Left lung (tissue), 10 donors: Measurements from ENCODE around the gene SDK1. TPM values are rescaled to one million over a fixed set of nuclear protein-coding genes. Genes with fewer than 3 reads are reported as not detected.

Experiments used
- ATAC-seq: fragments of 200-7000 bp; cut with Tn5 transposase; one replicate; pipeline ENCODE4 v1.9.1; 2020; ENCODE audit warnings: moderate library complexity
- DNase-seq, 4 donors: peaks; one replicate each; pipeline ENCODE4 v3.0.0-alpha.2; 2013 to 2020
- H3K27ac ChIP-seq, 2 donors: fragments of 200-600 bp; sonication (generic) in 1 of 2; one replicate each; pipeline versions ENCODE4 v1.5.0 to v1.8.0; 2020 to 2021
- H3K27me3 ChIP-seq, 2 donors: fragments of 200-600 bp; sonication (generic) in 1 of 2; one replicate each; pipeline versions ENCODE4 v1.5.0 to v1.8.0; 2020 to 2021
- H3K36me3 ChIP-seq, 2 donors: fragments of 200-600 bp; sonication (generic) in 1 of 2; one replicate each; pipeline versions ENCODE4 v1.5.0 to v1.8.0; 2020 to 2021
- H3K4me1 ChIP-seq, 2 donors: fragments of 200-600 bp; one replicate each; pipeline ENCODE4 v1.8.0; 2021
- H3K4me3 ChIP-seq, 2 donors: fragments of 200-600 bp; sonication (generic) in 1 of 2; one replicate each; pipeline versions ENCODE4 v1.5.0 to v1.8.0; 2020 to 2021; ENCODE audit warnings: mild to moderate bottlenecking in 1 of 2
- H3K9me3 ChIP-seq, 2 donors: fragments of 200-600 bp; sonication (generic) in 1 of 2; one replicate each; pipeline versions ENCODE4 v1.5.0 to v1.8.0; 2020 to 2021
- intact Hi-C, 2 donors: fragments of 100-400 bp; cut with DNase I; formaldehyde crosslinking; loops; one replicate each; pipeline versions ENCODE4 v1.11.2 to v1.14.2; 2022
- polyA plus RNA-seq, 6 donors: library from polyadenylated mRNA; unstranded; fragments of 120-200 nt; gene quantifications; one replicate each; pipeline ENCODE4 v1.2.1, GENCODE V29; 2013; ENCODE audit not compliant: insufficient read length in 6 of 6
- total RNA-seq, 2 donors: library from RNA; stranded (reverse); fragmentation: NEBNext Ultra II Directional; extraction: Animal tissue kit (Norgen Biotek cat#: 25700); gene quantifications; one replicate each; pipeline ENCODE4 v1.2.1, GENCODE V29; 2021
- TF ChIP-seq, protein P1 (sequence below), 2 donors: fragments of 200-600 bp; sonication (generic) in 1 of 2; IDR thresholded peaks; one replicate each; pipeline versions ENCODE4 v1.5.0 to v1.8.0; 2021; ENCODE audit warnings: antibody characterized with exemption in 2 of 2
- donor health status: DM: no; HTN: yes; CAD: no.
- donor health status: DM: no; HTN: no; CAD: no.

SDK1 gene
- total and polyA plus RNA-seq, 8 donors = 5.5 to 17.6 (median 13.0) TPM

DNA sequence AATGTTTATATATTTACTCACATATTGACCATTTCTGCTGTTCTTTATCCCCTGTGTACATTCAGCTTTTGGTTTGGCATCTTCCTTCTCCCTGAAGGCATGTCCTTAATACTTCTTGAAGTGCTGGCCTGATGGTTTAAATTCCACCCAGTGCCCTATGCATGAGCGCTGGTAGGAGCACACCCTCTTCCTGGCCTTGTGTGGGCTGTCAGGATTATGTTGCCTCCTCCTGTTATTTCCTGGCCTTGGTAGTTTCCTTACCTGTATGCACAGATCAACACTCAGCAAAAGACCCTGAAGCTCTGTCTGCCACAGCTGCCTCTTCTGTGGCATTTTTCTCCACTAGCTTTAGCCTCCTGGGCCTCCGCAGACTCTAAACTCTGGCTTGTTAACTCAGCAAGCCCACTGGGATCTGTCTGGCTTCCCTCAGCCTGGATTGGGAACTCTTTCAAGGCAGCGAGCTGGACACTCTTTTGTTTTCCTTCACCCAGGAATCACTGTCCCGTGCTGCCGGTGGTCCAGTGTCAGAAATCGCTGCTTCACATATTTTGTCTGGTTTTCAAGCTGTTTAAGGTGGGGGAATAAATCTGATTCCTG lies 595.2 kb downstream of the SDK1 start:
- no peak overlapping the region for H3K27ac ChIP-seq
- no peaks in the 10 kb centered on the region for H3K9me3 ChIP-seq
- no peaks in the 10 kb centered on the region for H3K27me3 ChIP-seq
- DNase-seq (no peak), ATAC-seq (no peak)
- intact Hi-C loops = no loop called here
- no peak overlapping the region for H3K4me3 ChIP-seq
- no peaks in the 10 kb centered on the region for H3K36me3 ChIP-seq
- TF ChIP-seq, protein P1, sequence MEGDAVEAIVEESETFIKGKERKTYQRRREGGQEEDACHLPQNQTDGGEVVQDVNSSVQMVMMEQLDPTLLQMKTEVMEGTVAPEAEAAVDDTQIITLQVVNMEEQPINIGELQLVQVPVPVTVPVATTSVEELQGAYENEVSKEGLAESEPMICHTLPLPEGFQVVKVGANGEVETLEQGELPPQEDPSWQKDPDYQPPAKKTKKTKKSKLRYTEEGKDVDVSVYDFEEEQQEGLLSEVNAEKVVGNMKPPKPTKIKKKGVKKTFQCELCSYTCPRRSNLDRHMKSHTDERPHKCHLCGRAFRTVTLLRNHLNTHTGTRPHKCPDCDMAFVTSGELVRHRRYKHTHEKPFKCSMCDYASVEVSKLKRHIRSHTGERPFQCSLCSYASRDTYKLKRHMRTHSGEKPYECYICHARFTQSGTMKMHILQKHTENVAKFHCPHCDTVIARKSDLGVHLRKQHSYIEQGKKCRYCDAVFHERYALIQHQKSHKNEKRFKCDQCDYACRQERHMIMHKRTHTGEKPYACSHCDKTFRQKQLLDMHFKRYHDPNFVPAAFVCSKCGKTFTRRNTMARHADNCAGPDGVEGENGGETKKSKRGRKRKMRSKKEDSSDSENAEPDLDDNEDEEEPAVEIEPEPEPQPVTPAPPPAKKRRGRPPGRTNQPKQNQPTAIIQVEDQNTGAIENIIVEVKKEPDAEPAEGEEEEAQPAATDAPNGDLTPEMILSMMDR (IDR thresholded peaks at IDR 0.05) = no peak
- no peaks in the 10 kb centered on the region for H3K4me1 ChIP-seq

DNA sequence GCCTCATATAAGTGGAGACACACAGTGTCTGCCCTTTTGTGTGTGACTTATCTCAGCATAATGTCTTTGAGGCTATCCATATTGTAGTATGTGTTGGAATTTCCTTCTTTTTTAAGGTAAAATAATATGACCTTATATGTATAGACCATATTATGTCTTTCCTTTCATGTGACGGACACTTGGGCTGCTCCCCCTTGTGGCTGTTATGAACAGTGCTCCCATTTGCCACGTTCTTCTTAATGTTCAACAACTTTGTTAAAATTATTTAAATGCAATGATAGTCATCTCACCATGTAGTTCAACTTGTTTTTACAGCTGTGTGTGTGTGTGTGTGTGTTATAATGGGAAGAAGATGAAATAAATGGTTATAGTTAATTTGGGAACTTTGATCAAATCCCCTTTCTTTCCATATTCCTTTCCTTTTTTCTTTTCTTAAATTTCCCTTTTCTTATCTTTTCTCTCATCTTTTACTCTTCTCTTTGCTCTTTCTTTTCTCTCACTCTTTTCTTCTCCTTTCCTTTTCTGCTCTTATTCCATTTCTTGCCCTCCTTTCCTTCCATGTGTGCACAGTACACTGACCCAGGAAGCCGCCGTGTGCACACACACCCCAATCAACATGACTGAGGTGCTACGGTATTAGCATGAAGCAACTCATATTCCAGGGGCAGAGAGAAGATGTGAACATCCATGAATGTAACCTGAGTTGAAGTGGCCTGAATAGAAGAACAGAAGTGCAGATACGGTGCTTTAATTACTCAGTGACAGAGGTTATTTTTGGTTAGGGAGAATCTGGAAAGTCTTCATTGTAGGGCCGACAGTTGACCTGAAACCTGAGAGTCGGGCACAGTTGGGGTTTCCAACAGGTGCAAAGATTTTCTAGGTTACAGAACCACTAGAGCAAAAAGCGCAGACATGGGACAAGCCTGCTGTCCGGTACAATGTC lies 596.6 kb downstream of the SDK1 start:
- intact Hi-C loops = no loop called here
- ATAC-seq = peak; percentile 83
- H3K27me3 ChIP-seq = no peaks in the 10 kb centered on the region
- no peak overlapping the region for H3K27ac ChIP-seq
- H3K4me1 ChIP-seq = no peaks in the 10 kb centered on the region
- H3K36me3 ChIP-seq = no peaks in the 10 kb centered on the region
- TF ChIP-seq, protein P1 (IDR thresholded peaks at IDR 0.05) = peak; percentile 68 to 72
- DNase-seq = peak in 1 of 4 donors; percentile 55
- no peak overlapping the region for H3K4me3 ChIP-seq
- H3K9me3 ChIP-seq = no peaks in the 10 kb centered on the region

DNA sequence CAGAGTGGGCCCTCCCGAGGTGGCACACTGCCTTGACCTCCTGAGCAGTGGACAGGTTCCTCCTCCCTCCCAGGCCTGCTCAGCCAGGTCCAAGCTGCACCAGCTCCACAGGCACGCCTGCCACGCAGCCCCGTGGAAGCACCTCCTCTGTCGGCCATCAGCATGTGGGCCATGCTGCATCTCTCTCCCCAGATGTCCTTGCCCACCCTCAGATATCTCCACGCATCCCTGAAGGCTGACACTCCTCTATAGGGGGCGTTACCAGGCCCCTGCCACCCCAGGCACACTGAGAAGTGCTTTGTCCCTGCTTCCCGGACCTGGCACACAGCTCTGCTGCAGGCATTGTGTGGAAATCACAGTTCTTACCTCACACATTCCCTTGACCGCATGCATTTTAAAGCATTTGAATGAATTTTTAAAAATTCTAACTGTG lies 598.5 kb downstream of the SDK1 start:
- H3K27ac ChIP-seq = no peak overlapping the region
- no peak overlapping the region for H3K4me3 ChIP-seq
- TF ChIP-seq, protein P1 (IDR thresholded peaks at IDR 0.05) = no peak
- intact Hi-C loops = no loop called here
- DNase-seq (no peak), ATAC-seq (no peak)
- no peaks in the 10 kb centered on the region for H3K36me3 ChIP-seq
- no peaks in the 10 kb centered on the region for H3K9me3 ChIP-seq
- no peaks in the 10 kb centered on the region for H3K27me3 ChIP-seq
- H3K4me1 ChIP-seq = no peaks in the 10 kb centered on the region

DNA sequence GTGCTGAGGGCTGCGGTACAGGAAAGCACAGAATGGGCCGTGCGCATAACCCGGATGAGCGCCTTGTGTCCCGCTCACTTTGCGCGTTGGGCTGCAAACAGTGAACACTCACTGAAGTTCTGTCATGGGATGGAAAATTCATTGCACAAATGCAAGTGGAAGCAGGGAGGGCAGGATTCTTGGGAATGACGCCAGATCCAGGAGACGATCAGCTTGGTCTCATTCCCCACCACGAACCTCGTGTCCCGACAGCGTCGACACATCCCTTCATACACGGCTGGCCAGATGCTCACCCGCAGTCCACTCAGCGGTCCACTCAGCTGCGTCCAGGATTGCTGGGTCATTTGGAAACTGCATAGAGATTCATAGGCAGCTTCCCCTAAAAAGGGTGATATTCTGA lies 607.1 kb downstream of the SDK1 start:
- Histone ChIP-seq H3K4me3 (no peak overlapping the region), H3K27me3 (no peaks in the 10 kb centered on the region), H3K27ac (no peak overlapping the region), H3K9me3 (no peaks in the 10 kb centered on the region), H3K36me3 (no peaks in the 10 kb centered on the region), H3K4me1 (no peaks in the 10 kb centered on the region)
- TF ChIP-seq, protein P1 (IDR thresholded peaks at IDR 0.05) = no peak
- DNase-seq (no peak), ATAC-seq (no peak)
- intact Hi-C loops = no loop called here

DNA sequence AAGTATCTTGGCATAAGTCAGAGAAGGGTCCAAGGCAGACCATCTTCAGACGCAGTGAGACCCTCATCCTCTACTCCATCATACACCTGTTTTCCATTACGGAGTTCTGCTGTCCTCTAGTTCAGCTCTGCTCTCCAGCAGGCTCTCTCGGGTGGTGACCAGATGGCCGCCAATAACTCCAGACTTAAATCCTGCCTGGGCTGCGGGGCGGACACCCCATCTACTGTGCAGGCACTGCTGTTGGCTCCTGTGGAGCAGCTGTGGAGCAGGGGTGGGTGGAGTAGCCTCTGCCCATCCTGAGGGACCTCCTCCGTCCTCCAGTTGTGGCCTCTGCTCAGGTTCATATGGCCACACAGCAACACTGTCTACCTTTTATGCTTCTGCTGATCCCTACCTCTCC lies 608.1 kb downstream of the SDK1 start:
- no peak overlapping the region for H3K27ac ChIP-seq
- TF ChIP-seq, protein P1 (IDR thresholded peaks at IDR 0.05) = no peak
- peaks cover 0 to 3% of the 10 kb centered on the region in 2 donors for H3K4me1 ChIP-seq
- H3K9me3 ChIP-seq = no peaks in the 10 kb centered on the region
- no peak for DNase-seq
- H3K36me3 ChIP-seq = no peaks in the 10 kb centered on the region
- intact Hi-C loops = no loop called here
- no peak for ATAC-seq
- H3K4me3 ChIP-seq = no peak overlapping the region
- no peaks in the 10 kb centered on the region for H3K27me3 ChIP-seq
